GOT3 (cell line): Measurements from ENCODE around the gene PRKCI.
A peak's percentile ranks its signal among the peaks of the same experiment; 100 is the strongest.
"Not testable (repeated sequence)": the region's sequence is repeated elsewhere in the genome, so short reads cannot be mapped to it uniquely, and the experiment has no call there.

Source experiments
- DNase-seq: peaks from one replicate; lab custom pipeline; 2025; ENCODE audit warnings: mixed read lengths; lab: John Stamatoyannopoulos, UW

The PRKCI gene

GRCh38 chr3:170221924-170222646, at the start of gene PRKCI:
TSS of gene PRKCI (plus strand) at chr3:170222424. CDS start at chr3:170222670, 246 bp downstream.
- peak; percentile 87 for DNase-seq

- no peak for DNase-seq
These were observed 43.6 kb upstream of the PRKCI start for GRCh38 chr3:170178651-170179050.

DNA sequence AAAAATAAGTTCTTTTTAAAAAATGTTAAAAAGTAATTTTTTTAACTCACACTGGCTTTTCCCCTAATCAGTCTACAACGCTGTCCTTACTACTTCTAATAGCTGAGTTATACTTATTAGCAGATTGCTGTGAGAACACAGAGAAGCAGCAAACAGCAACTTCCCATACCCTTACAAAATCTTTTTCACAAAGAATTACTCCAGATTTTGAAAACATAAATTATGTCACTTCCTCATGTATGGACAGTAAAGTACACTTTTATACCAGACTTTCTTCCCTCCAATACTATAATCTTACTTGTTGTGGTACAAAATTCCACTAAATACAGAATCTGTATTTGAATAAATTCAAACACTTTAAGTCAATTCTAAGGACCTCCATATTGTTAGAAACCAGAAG, 42.8 kb upstream of the PRKCI start:
- DNase-seq = no peak

DNA sequence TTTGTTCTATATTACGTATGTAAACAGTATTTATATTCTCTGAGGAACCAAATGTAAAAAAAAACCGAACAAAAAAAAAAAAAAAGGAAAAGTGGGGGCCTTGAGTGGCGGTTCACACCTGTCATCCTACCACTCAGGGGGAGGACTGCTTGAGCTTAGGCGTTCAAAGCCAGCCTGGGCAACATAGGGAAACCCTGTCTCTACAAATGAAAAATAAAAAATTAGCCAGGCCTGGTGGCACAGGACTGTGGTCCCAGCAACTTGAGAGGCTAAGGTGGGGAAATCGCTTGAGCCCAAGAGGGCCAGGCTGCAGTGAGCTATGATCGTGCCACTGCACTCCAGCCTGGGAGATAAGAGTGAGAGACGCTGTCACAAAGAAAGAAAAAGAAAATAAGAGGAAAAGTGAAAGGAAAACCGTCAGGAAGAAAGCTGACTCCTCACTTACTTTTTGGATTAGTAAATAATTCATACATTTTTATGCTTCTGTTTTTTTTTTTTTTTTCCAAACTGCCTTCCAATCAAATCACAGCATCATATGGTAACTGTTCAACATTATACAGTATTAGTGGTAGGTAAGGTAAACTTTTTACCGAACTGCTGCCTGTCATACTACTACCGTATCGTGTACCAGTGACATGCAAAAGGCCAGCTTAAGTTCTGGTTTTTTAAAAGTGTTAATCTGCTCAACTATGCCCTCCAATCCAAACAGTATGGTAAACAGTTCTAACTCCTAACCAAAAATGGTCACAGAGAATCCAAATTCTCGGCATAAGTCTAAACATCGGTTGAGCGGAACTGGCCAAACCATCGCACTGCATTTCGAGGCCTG, 41.9 kb upstream of the PRKCI start:
- no peak for DNase-seq

GRCh38 chr3:170180908-170181885, 41.0 kb upstream of the PRKCI start, which contains the start of gene PHC3:
TSS of gene PHC3 (minus strand) at chr3:170181733. CDS start at chr3:170181715, 18 bp downstream.
- peak; percentile 95 for DNase-seq

DNA sequence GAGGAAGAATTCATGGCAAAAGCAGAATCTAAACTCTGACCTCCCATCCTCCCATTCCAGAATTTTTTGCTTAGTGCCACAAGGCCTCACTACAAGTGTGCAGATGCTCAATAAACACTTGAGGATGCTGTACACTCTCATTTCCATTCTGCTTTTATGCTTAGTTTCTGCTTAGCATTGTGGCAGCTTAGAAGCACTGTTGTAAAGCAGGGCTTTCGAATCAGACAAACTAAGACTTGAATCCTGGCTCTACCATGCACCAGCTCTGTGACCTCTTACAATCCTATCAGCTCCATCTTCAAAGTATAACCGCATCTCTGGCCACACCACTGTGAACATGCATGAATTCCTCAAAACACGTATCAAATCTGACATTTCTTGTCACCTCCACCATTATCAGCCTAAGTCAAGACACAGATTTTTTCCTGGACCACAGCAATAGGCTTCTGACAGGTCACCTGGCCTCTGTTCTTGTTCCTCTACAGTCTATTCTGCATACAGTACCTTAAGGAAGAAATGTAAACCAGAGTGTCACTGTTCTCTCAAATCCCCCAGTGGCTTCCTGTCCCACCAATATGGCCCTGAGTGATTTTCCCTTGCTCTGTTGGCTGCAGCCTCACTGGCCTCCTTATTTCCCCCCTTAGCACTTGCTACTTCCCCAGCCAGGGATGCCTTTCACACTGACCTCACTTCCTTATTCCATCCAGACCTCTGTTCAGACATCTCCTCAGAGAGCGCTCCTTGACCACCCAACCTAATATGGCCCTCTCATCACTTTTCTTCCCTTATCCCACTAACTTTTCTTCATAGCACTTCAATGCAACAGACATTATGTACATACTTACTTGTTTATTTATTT, 32.6 kb upstream of the PRKCI start:
- DNase-seq = no peak

- DNase-seq = not testable (repeated sequence)
These were observed 26.5 kb upstream of the PRKCI start for GRCh38 chr3:170195759-170196158.

GRCh38 chr3:170196833-170197232, 25.4 kb upstream of the PRKCI start:
- DNase-seq = no peak

DNA sequence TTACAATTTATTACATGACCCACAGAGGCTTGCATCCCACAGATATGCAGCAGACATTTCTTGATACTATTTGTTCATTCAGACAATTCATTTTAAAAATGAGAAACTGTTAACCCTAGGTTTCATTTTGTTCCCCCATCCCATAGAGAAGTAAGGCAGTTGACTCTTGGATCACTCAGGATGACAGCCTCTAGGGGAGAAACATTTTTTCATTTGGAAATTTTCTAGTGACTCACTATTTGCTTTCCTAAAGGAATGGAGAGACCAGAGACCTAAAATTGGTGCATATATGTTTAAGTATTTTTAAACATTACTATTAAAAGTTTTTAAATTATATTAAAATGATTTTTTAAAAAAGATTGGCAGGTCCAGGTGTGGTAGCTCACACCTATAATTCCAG, 21.2 kb upstream of the PRKCI start:
- DNase-seq = no peak

DNA sequence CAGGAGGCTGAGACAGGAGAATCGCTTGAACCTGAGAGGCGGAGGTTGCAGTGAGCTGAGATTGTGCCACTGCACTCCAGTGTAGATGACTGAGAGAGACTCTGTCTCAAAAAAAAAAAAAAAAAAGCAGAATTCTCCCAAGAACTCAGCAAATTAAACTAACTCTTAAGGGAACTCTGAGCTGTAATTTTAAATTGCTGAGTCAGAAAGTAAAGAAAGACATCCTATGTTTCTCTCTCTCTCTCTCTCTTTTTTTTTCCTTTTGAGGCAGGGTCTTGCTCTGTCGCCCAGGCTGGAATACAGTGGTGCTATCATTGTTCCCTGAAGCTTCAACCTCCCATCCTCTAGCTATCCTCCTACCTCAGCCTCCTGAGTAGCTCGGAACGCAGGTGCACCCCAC, 20.7 kb upstream of the PRKCI start:
- no peak for DNase-seq

- DNase-seq = no peak
These were observed 18.8 kb upstream of the PRKCI start for GRCh38 chr3:170203457-170203856.

- DNase-seq = no peak
These were observed 18.2 kb upstream of the PRKCI start for GRCh38 chr3:170204023-170204472.

- no peak for DNase-seq
These were observed 17.7 kb upstream of the PRKCI start for GRCh38 chr3:170204509-170204908.

DNA sequence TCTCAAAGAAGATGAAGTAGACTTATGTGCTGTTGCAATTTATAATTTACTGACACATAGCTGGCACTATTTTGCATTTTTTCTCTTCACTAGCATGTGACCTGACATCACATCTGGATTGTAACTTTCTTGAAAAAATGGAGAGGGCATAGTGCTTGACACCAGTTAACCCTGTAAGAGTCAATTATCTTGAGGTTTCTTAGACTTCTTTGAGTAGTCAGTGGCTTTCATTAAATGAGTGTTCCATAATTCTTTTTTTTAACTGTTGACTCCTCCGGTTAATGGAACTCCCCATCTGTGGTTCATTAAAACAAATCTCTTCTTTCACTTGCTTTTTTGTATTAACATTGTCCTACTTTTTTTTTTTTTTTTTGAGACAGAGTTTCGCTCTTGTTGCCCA, 16.9 kb upstream of the PRKCI start:
- no peak for DNase-seq

- not testable (repeated sequence) for DNase-seq
These were observed 16.0 kb upstream of the PRKCI start for GRCh38 chr3:170206164-170206762.

- no peak for DNase-seq
These were observed 14.5 kb upstream of the PRKCI start for GRCh38 chr3:170207717-170208116.

DNA sequence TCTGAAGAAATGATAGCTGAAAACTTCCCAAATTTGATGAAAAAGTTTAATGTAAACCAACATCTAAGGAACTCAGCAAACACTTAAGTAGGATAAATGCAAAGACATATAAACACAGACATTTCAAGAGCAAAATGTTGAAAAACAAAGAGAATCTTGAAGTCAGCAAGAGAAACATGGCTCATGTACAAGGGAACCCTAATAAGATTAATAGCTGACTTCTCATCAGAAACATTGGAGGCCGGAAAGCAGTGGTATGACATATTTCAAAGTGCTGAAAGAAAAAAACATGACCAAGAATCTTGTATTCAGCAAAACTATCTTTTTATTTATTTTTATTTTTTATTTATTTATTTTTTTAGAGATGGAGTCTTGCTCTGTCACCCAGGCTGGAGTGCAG, 10.6 kb upstream of the PRKCI start:
- DNase-seq = no peak

GRCh38 chr3:170219850-170220249, 2.4 kb upstream of the PRKCI start:
- DNase-seq = no peak

GRCh38 chr3:170220871-170221270, 1.4 kb upstream of the PRKCI start:
- DNase-seq = no peak
